ENCODE measurements around the gene GAS2L2. TPM values are rescaled to one million over a fixed set of nuclear protein-coding genes. Genes with fewer than 3 reads are reported as not detected.

Gene GAS2L2
- total RNA-seq, 1 donor from 2014 or later, result 0.07 TPM

GRCh38 chr17:35775583-35775982 lies 22.5 kb upstream of the GAS2L2 start:
- no peaks in the 10 kb centered on the region for H3K36me3 Mint-ChIP-seq (ENCODE audit: low read depth, unreplicated experiment)

GRCh38 chr17:35775039-35775438 lies 22.0 kb upstream of the GAS2L2 start:
- FAIRE-seq, result no peak
- Mint-ChIP-seq H3K27me3 (ENCODE audit: low read depth, unreplicated experiment) (peaks cover 13% of the 10 kb centered on the region), H3K4me3 (ENCODE audit: unreplicated experiment) (no peak overlapping the region), H3K4me1 (ENCODE audit: low read depth, unreplicated experiment) (peaks cover 42% of the 10 kb centered on the region), H3K36me3 (ENCODE audit: low read depth, unreplicated experiment) (no peaks in the 10 kb centered on the region), H3K9me3 (ENCODE audit: unreplicated experiment) (no peaks in the 10 kb centered on the region), H3K27ac (ENCODE audit: unreplicated experiment) (no peak overlapping the region)
- Histone ChIP-seq H3K27me3 (ENCODE audit: insufficient read depth, low read length) (peaks cover 2% of the 10 kb centered on the region), H3K79me2 (ENCODE audit: insufficient read depth, low read length) (no peaks in the 10 kb centered on the region), H3K4me3 (ENCODE audit: insufficient read depth, low read depth, low read length) (no peak overlapping the region), H3K4me1 (ENCODE audit: insufficient read depth, low read length) (peaks cover 25% of the 10 kb centered on the region), H4K20me1 (ENCODE audit: insufficient read depth, low read length) (no peaks in the 10 kb centered on the region), H2AFZ (ENCODE audit: low read depth, low read length) (peak overlapping the region; percentile 19), H3K9ac (ENCODE audit: low read length) (no peak overlapping the region), H3K4me2 (ENCODE audit: low read length) (peak overlapping the region; percentile 48), H3K36me3 (ENCODE audit: insufficient read depth, low read length) (no peaks in the 10 kb centered on the region), H3K9me3 (ENCODE audit: insufficient read depth, low read depth, low read length) (no peaks in the 10 kb centered on the region), H3K27ac (ENCODE audit: low read depth, low read length) (no peak overlapping the region)
- DNase-seq (ENCODE audit: low read depth), result no peak
- TF ChIP-seq EZH2 (IDR thresholded peaks at IDR 0.05; ENCODE audit: insufficient read depth, low read length) (no peak), CTCF (IDR thresholded peaks at IDR 0.05; ENCODE audit: insufficient read depth, low read depth, low read length) (no peak)

More at GRCh38 chr17:35775583-35775982, 22.5 kb upstream of the GAS2L2 start:
- Histone ChIP-seq H4K20me1 (ENCODE audit: insufficient read depth, low read length) (no peaks in the 10 kb centered on the region), H3K4me1 (ENCODE audit: insufficient read depth, low read length) (peaks cover 25% of the 10 kb centered on the region), H3K9me3 (ENCODE audit: insufficient read depth, low read depth, low read length) (no peaks in the 10 kb centered on the region), H3K9ac (ENCODE audit: low read length) (no peak overlapping the region), H3K79me2 (ENCODE audit: insufficient read depth, low read length) (no peaks in the 10 kb centered on the region), H3K4me2 (ENCODE audit: low read length) (no peak overlapping the region), H3K4me3 (ENCODE audit: insufficient read depth, low read depth, low read length) (no peak overlapping the region), H3K36me3 (ENCODE audit: insufficient read depth, low read length) (no peaks in the 10 kb centered on the region), H2AFZ (ENCODE audit: low read depth, low read length) (no peak overlapping the region), H3K27me3 (ENCODE audit: insufficient read depth, low read length) (peaks cover 3% of the 10 kb centered on the region), H3K27ac (ENCODE audit: low read depth, low read length) (no peak overlapping the region)
- H3K27ac Mint-ChIP-seq (ENCODE audit: unreplicated experiment), result no peak overlapping the region
- H3K9me3 Mint-ChIP-seq (ENCODE audit: unreplicated experiment), result no peaks in the 10 kb centered on the region
- no peak for TF ChIP-seq CTCF (IDR thresholded peaks at IDR 0.05; ENCODE audit: insufficient read depth, low read depth, low read length)
- no peak for TF ChIP-seq EZH2 (IDR thresholded peaks at IDR 0.05; ENCODE audit: insufficient read depth, low read length)
- H3K4me1 Mint-ChIP-seq (ENCODE audit: low read depth, unreplicated experiment), result peaks cover 42% of the 10 kb centered on the region
- no peak overlapping the region for H3K4me3 Mint-ChIP-seq (ENCODE audit: unreplicated experiment)
- peaks cover 10% of the 10 kb centered on the region for H3K27me3 Mint-ChIP-seq (ENCODE audit: low read depth, unreplicated experiment)
- DNase-seq (ENCODE audit: low read depth) (no peak), FAIRE-seq (no peak)

GRCh38 chr17:35774499-35774898 lies 21.5 kb upstream of the GAS2L2 start:
- no peak for FAIRE-seq
- peak overlapping the region; percentile 72 for H3K27ac Mint-ChIP-seq (ENCODE audit: unreplicated experiment)
- Histone ChIP-seq H2AFZ (ENCODE audit: low read depth, low read length) (peak overlapping the region; percentile 19), H3K36me3 (ENCODE audit: insufficient read depth, low read length) (no peaks in the 10 kb centered on the region), H3K79me2 (ENCODE audit: insufficient read depth, low read length) (no peaks in the 10 kb centered on the region), H3K9ac (ENCODE audit: low read length) (no peak overlapping the region), H3K27me3 (ENCODE audit: insufficient read depth, low read length) (peaks cover 2% of the 10 kb centered on the region), H3K4me2 (ENCODE audit: low read length) (peak overlapping the region; percentile 48), H3K9me3 (ENCODE audit: insufficient read depth, low read depth, low read length) (no peaks in the 10 kb centered on the region), H3K27ac (ENCODE audit: low read depth, low read length) (no peak overlapping the region), H3K4me1 (ENCODE audit: insufficient read depth, low read length) (peaks cover 25% of the 10 kb centered on the region), H4K20me1 (ENCODE audit: insufficient read depth, low read length) (no peaks in the 10 kb centered on the region), H3K4me3 (ENCODE audit: insufficient read depth, low read depth, low read length) (no peak overlapping the region)
- H3K36me3 Mint-ChIP-seq (ENCODE audit: low read depth, unreplicated experiment), result no peaks in the 10 kb centered on the region
- TF ChIP-seq CTCF (IDR thresholded peaks at IDR 0.05; ENCODE audit: insufficient read depth, low read depth, low read length), result no peak
- no peak for TF ChIP-seq EZH2 (IDR thresholded peaks at IDR 0.05; ENCODE audit: insufficient read depth, low read length)
- peak overlapping the region; percentile 57 for H3K4me3 Mint-ChIP-seq (ENCODE audit: unreplicated experiment)
- DNase-seq (ENCODE audit: low read depth), result peak; percentile 54
- peaks cover 42% of the 10 kb centered on the region for H3K4me1 Mint-ChIP-seq (ENCODE audit: low read depth, unreplicated experiment)
- H3K27me3 Mint-ChIP-seq (ENCODE audit: low read depth, unreplicated experiment), result peaks cover 13% of the 10 kb centered on the region
- H3K9me3 Mint-ChIP-seq (ENCODE audit: unreplicated experiment), result no peaks in the 10 kb centered on the region

All from astrocyte (in vitro differentiated cells and primary cell).